ENCODE data around the gene DCUN1D4.

GRCh38 chr4:51844153-51845054, 1.5 kb downstream of the DCUN1D4 start:
- TF ChIP-seq CTCF (conservative IDR thresholded peaks at IDR 0.05; ENCODE audit: low read length) (no peak), EZH2phosphoT487 (IDR thresholded peaks at IDR 0.05; ENCODE audit: borderline replicate concordance, low read depth, low read length) (no peak)
